Psoas muscle (tissue), 8 donors: ENCODE measurements around the gene NUP153. TPM values are rescaled to one million over a fixed set of nuclear protein-coding genes. Genes with fewer than 3 reads are reported as not detected.
A peak's percentile ranks its signal among the peaks of the same experiment; 100 is the strongest.

Experiments
- ATAC-seq, 4 donors: fragments of 200-7000 bp; cut with Tn5 transposase; one replicate each; pipeline ENCODE4 v1.9.1; 2020; ENCODE audit warnings: moderate library complexity in 3 of 4, mild to moderate bottlenecking in 2 of 4
- DNase-seq, 2 donors: peaks; one replicate each; pipeline ENCODE4 v3.0.0-alpha.2; 2020
- H3K27ac ChIP-seq: fragments of 200-600 bp; one replicate; pipeline ENCODE4 v1.8.0; 2022
- H3K27me3 ChIP-seq, 3 donors: fragments of 200-600 bp in 1 of 3; one replicate each; pipeline versions ENCODE4 v1.6.1 to v1.8.0; 2013 to 2022; ENCODE audit warnings: low read length in 2 of 3, mild to moderate bottlenecking in 2 of 3, moderate library complexity in 1 of 3; ENCODE audit not compliant: insufficient read depth in 3 of 3
- H3K36me3 ChIP-seq, 2 donors: fragments of 200-600 bp in 1 of 2; one replicate each; pipeline versions ENCODE4 v1.6.1 to v1.8.0; 2013 to 2022; ENCODE audit warnings: low read depth in 1 of 2, mild to moderate bottlenecking in 1 of 2, moderate library complexity in 1 of 2; ENCODE audit not compliant: insufficient read depth in 1 of 2
- H3K4me1 ChIP-seq: fragments of 200-600 bp; one replicate; pipeline ENCODE4 v1.8.0; 2022
- H3K4me3 ChIP-seq: fragments of 200-600 bp; one replicate; pipeline ENCODE4 v1.8.0; 2022; ENCODE audit warnings: mild to moderate bottlenecking
- H3K9me3 ChIP-seq: fragments of 200-600 bp; one replicate; pipeline ENCODE4 v1.8.0; 2022
- CTCF ChIP-seq: fragments of 200-600 bp; IDR thresholded peaks from one replicate; pipeline ENCODE4 v1.8.0; 2022; ENCODE audit warnings: antibody characterized with exemption
- WGBS, 3 donors: extraction: QIAGEN DNeasy Blood & Tissue Kit; methylation state at CpG; one replicate each; pipeline versions ENCODE4 v1.1.6 to v1.1.7; 2013; 5-methylcytosine and 5-hydroxymethylcytosine counted together
- intact Hi-C, 2 donors: fragments of 100-400 bp; cut with DNase I; formaldehyde crosslinking; loops; one replicate each; pipeline versions ENCODE4 v1.11.0 to v1.14.2; 2022
- polyA plus RNA-seq, 3 donors: library from polyadenylated mRNA; stranded (reverse); fragments of 200-250 nt; gene quantifications; one replicate each; pipeline ENCODE4 v1.2.3, GENCODE V29; 2013
- total RNA-seq, 4 donors: library from RNA; stranded (reverse); fragmentation: NEBNext Ultra II Directional in 2 of 4; extraction: Animal tissue kit (Norgen Biotek cat#: 25700) in 2 of 4; gene quantifications; one replicate each; pipeline versions ENCODE4 v1.2.1 to v1.2.4, GENCODE V29; 2021 to 2023
- donor health status: healthy with polysubstance abuse.
- donor health status: DM: no; HTN: no; CAD: no; lungs with moderate emphysema.
- donor health status: Bipolar disorder and iron deficiency.
- donor health status: healthy.
- donor health status: DM: yes; HTN: yes; CAD: no.
- donor health status: DM: no; HTN: no; CAD: no.
- donor health status: DM: no; HTN: no; CAD: no.
- donor health status: DM: yes; HTN: yes; CAD: no.

NUP153 gene
- total and polyA plus RNA-seq, 7 donors = 12.4 to 62.1 (median 32.7) TPM

GRCh38 chr6:17700421-17701416 is 6.0 kb downstream of the NUP153 start:
- 81 to 91% (median 81%) methylated on average over 14 of the region's 14 CpGs for WGBS, 3 donors
- Histone ChIP-seq H3K9me3 (no peaks in the 10 kb centered on the region), H3K27me3 (no peaks in the 10 kb centered on the region), H3K4me3 (no peak overlapping the region), H3K4me1 (peaks cover 44% of the 10 kb centered on the region), H3K27ac (peak overlapping the region; percentile 19), H3K36me3 (no peaks in the 10 kb centered on the region)
- intact Hi-C loops = loop anchor here in 1 of 2 donors (5.0 kb wide), 1 partner anchor 43 kb away; no protein-coding TSS in a partner anchor
- no peak for TF ChIP-seq CTCF
- DNase-seq (no peak), ATAC-seq (no peak)

GRCh38 chr6:17691925-17692538 is 14.7 kb downstream of the NUP153 start:
- Histone ChIP-seq H3K4me3 (no peak overlapping the region), H3K27ac (no peak overlapping the region), H3K36me3 (peaks cover 0 to 14% of the 10 kb centered on the region in 2 donors), H3K27me3 (no peaks in the 10 kb centered on the region), H3K4me1 (peaks cover 10% of the 10 kb centered on the region), H3K9me3 (no peaks in the 10 kb centered on the region)
- intact Hi-C loops = no loop called here
- no peak for TF ChIP-seq CTCF
- ATAC-seq = no peak
- WGBS, 3 donors = 94 to 95% (median 94%) methylated on average over 4 of the region's 4 CpGs
- DNase-seq = no peak

- Histone ChIP-seq H3K27me3 (no peaks in the 10 kb centered on the region), H3K9me3 (no peaks in the 10 kb centered on the region), H3K4me3 (no peak overlapping the region), H3K36me3 (peaks cover 0 to 22% of the 10 kb centered on the region in 2 donors), H3K27ac (no peak overlapping the region), H3K4me1 (peaks cover 12% of the 10 kb centered on the region)
- ATAC-seq = no peak
- 58 to 81% (median 65%) methylated on average over 2 of the region's 2 CpGs for WGBS, 3 donors
- no peak for DNase-seq
- no peak for TF ChIP-seq CTCF
- intact Hi-C loops = no loop called here
These were observed 18.2 kb downstream of the NUP153 start for GRCh38 chr6:17688481-17688880.

- H3K27me3 ChIP-seq = no peaks in the 10 kb centered on the region
- ATAC-seq = no peak
- intact Hi-C loops = no loop called here
- TF ChIP-seq CTCF = no peak
- WGBS, 3 donors = 75 to 85% (median 80%) methylated on average over 1 of the region's 1 CpG
- peaks cover 0 to 26% of the 10 kb centered on the region in 2 donors for H3K36me3 ChIP-seq
- H3K4me3 ChIP-seq = no peak overlapping the region
- no peak for DNase-seq
- H3K9me3 ChIP-seq = no peaks in the 10 kb centered on the region
- H3K4me1 ChIP-seq = peaks cover 23% of the 10 kb centered on the region
- H3K27ac ChIP-seq = no peak overlapping the region
These were observed 19.6 kb downstream of the NUP153 start for GRCh38 chr6:17687136-17687535.
